Neural progenitor cell (in vitro differentiated cells): ENCODE results near the gene PTPRK. TPM values are rescaled to one million over a fixed set of nuclear protein-coding genes. Genes with fewer than 3 reads are reported as not detected.

ENCODE experiments used
- DNase-seq: peaks from one replicate; pipeline ENCODE4 v3.0.0-alpha.2; 2016; ENCODE audit warnings: low spot score
- H2AFZ ChIP-seq: fragments of 200-600 bp; sonication (generic); replicated peaks from 2 replicates; pipeline ENCODE4 v1.6.1; 2016; ENCODE audit warnings: antibody characterized with exemption
- H3F3A ChIP-seq: fragments of 200-600 bp; sonication (generic); 2 replicates; pipeline ENCODE4 v1.6.1; 2016; ENCODE audit warnings: antibody characterized with exemption, low read depth
- H3K27ac ChIP-seq: fragments of 200-600 bp; sonication (generic); 2 replicates; pipeline ENCODE4 v1.5.1; 2016; ENCODE audit warnings: mild to moderate bottlenecking
- H3K27me3 ChIP-seq: fragments of 200-600 bp; sonication (generic); 2 replicates; pipeline ENCODE4 v1.6.1; 2016; ENCODE audit warnings: mild to moderate bottlenecking, moderate library complexity
- H3K36me3 ChIP-seq: fragments of 200-600 bp; sonication (generic); 2 replicates; pipeline ENCODE4 v1.5.1; 2016
- H3K4me1 ChIP-seq: fragments of 200-600 bp; sonication (generic); 2 replicates; pipeline ENCODE4 v1.6.1; 2016; ENCODE audit warnings: mixed run types
- H3K4me2 ChIP-seq: fragments of 200-600 bp; sonication (generic); 2 replicates; pipeline ENCODE4 v1.6.1; 2016
- H3K4me3 ChIP-seq: fragments of 200-600 bp; sonication (generic); 2 replicates; pipeline ENCODE4 v1.5.1; 2016
- H3K79me2 ChIP-seq: fragments of 200-600 bp; sonication (generic); 2 replicates; pipeline ENCODE4 v1.6.1; 2016; ENCODE audit warnings: low read depth
- H3K9ac ChIP-seq: fragments of 200-600 bp; sonication (generic); 2 replicates; pipeline ENCODE4 v1.6.1; 2016
- H3K9me3 ChIP-seq: fragments of 200-600 bp; sonication (generic); 2 replicates; pipeline ENCODE4 v1.5.1; 2016; ENCODE audit warnings: low read depth
- H4K20me1 ChIP-seq: fragments of 200-600 bp; sonication (generic); 2 replicates; pipeline ENCODE4 v1.6.1; 2016; ENCODE audit warnings: low read depth
- H3K27ac Mint-ChIP-seq: 3 replicates; pipeline ENCODE4 v1.8.0; 2021; ENCODE audit warnings: mixed read lengths
- H3K27me3 Mint-ChIP-seq: 2 replicates; pipeline ENCODE4 v1.8.0; 2022; ENCODE audit warnings: low read depth, mild to moderate bottlenecking, inconsistent platforms, moderate library complexity, mixed read lengths; ENCODE audit not compliant: insufficient read depth
- H3K36me3 Mint-ChIP-seq: 3 replicates; pipeline ENCODE4 v1.8.0; 2021; ENCODE audit warnings: mixed read lengths
- H3K4me1 Mint-ChIP-seq: 3 replicates; pipeline ENCODE4 v1.8.0; 2021; ENCODE audit warnings: mixed read lengths
- H3K4me3 Mint-ChIP-seq: 3 replicates; pipeline ENCODE4 v1.8.0; 2021; ENCODE audit warnings: mild to moderate bottlenecking, moderate library complexity, mixed read lengths
- H3K9me3 Mint-ChIP-seq: 3 replicates; pipeline ENCODE4 v1.8.0; 2020; ENCODE audit warnings: mixed read lengths
- CTCF ChIP-seq: fragments of 200-600 bp; sonication (generic); IDR thresholded peaks from 2 replicates; pipeline ENCODE4 v1.5.1; 2017; ENCODE audit warnings: antibody characterized with exemption, mild to moderate bottlenecking
- EZH2 ChIP-seq: fragments of 200-600 bp; sonication (generic); IDR thresholded peaks from 2 replicates; pipeline ENCODE4 v1.6.1; 2017; ENCODE audit warnings: antibody characterized with exemption, mild to moderate bottlenecking, moderate library complexity
- EZH2phosphoT487 ChIP-seq: fragments of 200-600 bp; sonication (generic); IDR thresholded peaks from 2 replicates; pipeline ENCODE4 v1.6.1; 2017; ENCODE audit warnings: antibody characterized with exemption
- total RNA-seq: library from RNA; depleted of rRNA; stranded (reverse); fragments of >200 nt; gene quantifications from 2 replicates; pipeline ENCODE4 v1.2.3, GENCODE V29; 2015; ENCODE audit warnings: low replicate concordance

The PTPRK gene
- total RNA-seq, 1 donor from 2014 or later, result 35.0 TPM

GRCh38 chr6:128118401-128118800 lies 402.0 kb downstream of the PTPRK start:
- Mint-ChIP-seq H3K4me3 (no peak overlapping the region), H3K9me3 (no peaks in the 10 kb centered on the region), H3K36me3 (no peaks in the 10 kb centered on the region), H3K27me3 (no peaks in the 10 kb centered on the region), H3K4me1 (no peaks in the 10 kb centered on the region), H3K27ac (no peak overlapping the region)
- Histone ChIP-seq H3K4me3 (no peak overlapping the region), H3K79me2 (no peaks in the 10 kb centered on the region), H3K4me2 (no peak overlapping the region), H3K36me3 (no peaks in the 10 kb centered on the region), H3K9me3 (no peaks in the 10 kb centered on the region), H3K9ac (no peak overlapping the region), H4K20me1 (no peaks in the 10 kb centered on the region), H3K27ac (no peak overlapping the region), H2AFZ (no peak overlapping the region), H3K4me1 (no peaks in the 10 kb centered on the region), H3F3A (no peaks in the 10 kb centered on the region), H3K27me3 (no peaks in the 10 kb centered on the region)
- TF ChIP-seq CTCF, result no peak
- TF ChIP-seq EZH2, result no peak
- no peak for TF ChIP-seq EZH2phosphoT487
- no peak for DNase-seq

GRCh38 chr6:128117916-128118315 lies 402.5 kb downstream of the PTPRK start:
- Mint-ChIP-seq H3K4me3 (no peak overlapping the region), H3K9me3 (no peaks in the 10 kb centered on the region), H3K4me1 (no peaks in the 10 kb centered on the region), H3K27me3 (no peaks in the 10 kb centered on the region), H3K27ac (no peak overlapping the region), H3K36me3 (no peaks in the 10 kb centered on the region)
- Histone ChIP-seq H3K36me3 (no peaks in the 10 kb centered on the region), H3K4me1 (no peaks in the 10 kb centered on the region), H3K27ac (no peak overlapping the region), H4K20me1 (no peaks in the 10 kb centered on the region), H3K4me2 (no peak overlapping the region), H3K9ac (no peak overlapping the region), H2AFZ (no peak overlapping the region), H3K27me3 (no peaks in the 10 kb centered on the region), H3K79me2 (no peaks in the 10 kb centered on the region), H3K4me3 (no peak overlapping the region), H3F3A (no peaks in the 10 kb centered on the region), H3K9me3 (no peaks in the 10 kb centered on the region)
- TF ChIP-seq EZH2 (no peak), EZH2phosphoT487 (no peak), CTCF (no peak)
- DNase-seq, result no peak

GRCh38 chr6:128114164-128114563 lies 406.2 kb downstream of the PTPRK start:
- H2AFZ ChIP-seq, result no peak overlapping the region
- H3K4me2 ChIP-seq, result no peak overlapping the region
- no peak for DNase-seq
- H3K79me2 ChIP-seq, result no peaks in the 10 kb centered on the region
- H3K4me1 ChIP-seq, result no peaks in the 10 kb centered on the region
- no peaks in the 10 kb centered on the region for H3F3A ChIP-seq
- no peaks in the 10 kb centered on the region for H3K27me3 ChIP-seq
- H3K4me3 ChIP-seq, result no peak overlapping the region
- Mint-ChIP-seq H3K27me3 (no peaks in the 10 kb centered on the region), H3K4me3 (no peak overlapping the region), H3K36me3 (no peaks in the 10 kb centered on the region), H3K9me3 (no peaks in the 10 kb centered on the region), H3K27ac (no peak overlapping the region), H3K4me1 (no peaks in the 10 kb centered on the region)
- no peaks in the 10 kb centered on the region for H4K20me1 ChIP-seq
- no peak overlapping the region for H3K9ac ChIP-seq
- H3K27ac ChIP-seq, result no peak overlapping the region
- H3K9me3 ChIP-seq, result no peaks in the 10 kb centered on the region
- no peak for TF ChIP-seq EZH2
- no peak for TF ChIP-seq EZH2phosphoT487
- no peak for TF ChIP-seq CTCF
- H3K36me3 ChIP-seq, result no peaks in the 10 kb centered on the region

GRCh38 chr6:128112494-128112893 lies 407.9 kb downstream of the PTPRK start:
- Histone ChIP-seq H4K20me1 (no peaks in the 10 kb centered on the region), H3K27ac (no peak overlapping the region), H3K4me1 (no peaks in the 10 kb centered on the region), H3K27me3 (no peaks in the 10 kb centered on the region), H3K79me2 (no peaks in the 10 kb centered on the region), H2AFZ (no peak overlapping the region), H3K4me2 (no peak overlapping the region), H3K4me3 (no peak overlapping the region), H3K9ac (no peak overlapping the region), H3K9me3 (no peaks in the 10 kb centered on the region), H3K36me3 (no peaks in the 10 kb centered on the region), H3F3A (no peaks in the 10 kb centered on the region)
- Mint-ChIP-seq H3K27ac (no peak overlapping the region), H3K36me3 (no peaks in the 10 kb centered on the region), H3K9me3 (no peaks in the 10 kb centered on the region), H3K27me3 (no peaks in the 10 kb centered on the region), H3K4me1 (peaks cover 5% of the 10 kb centered on the region), H3K4me3 (no peak overlapping the region)
- TF ChIP-seq CTCF (no peak), EZH2 (no peak), EZH2phosphoT487 (no peak)
- no peak for DNase-seq
